ENCODE data around the gene AMBRA1. TPM values are rescaled to one million over a fixed set of nuclear protein-coding genes. Genes with fewer than 3 reads are reported as not detected.

The AMBRA1 gene
- polyA plus RNA-seq, 2 of the 4 experiments (the other 2 are of a cell fraction): 11.5 to 13.4 TPM

GRCh38 chr11:46377290-46377689 is 216.5 kb downstream of the AMBRA1 start:
- ChIA-PET CTCF (interaction anchor here (1.2 to 19.6 kb wide), 4 partner anchors 9 to 161 kb away, joined by 3 to 220 read pairs (median 26); partner anchors contain the start of genes CHRM4 and DGKZ), POLR2A (no interaction called here)
- H3K4me1 ChIP-seq: no peaks in the 10 kb centered on the region; the same call in 2 of the 3 replicates
- DNase-seq (ENCODE audit: low read depth in 1 of 2, low spot score in 1 of 2) (no peak), ATAC-seq (no peak), FAIRE-seq (no peak)
- TF ChIP-seq TFCP2L1 (CRISPR knock-in tag; IDR thresholded peaks at IDR 0.05) (no peak), CBX2 (IDR thresholded peaks at IDR 0.05; ENCODE audit: borderline replicate concordance, low read depth) (no peak), POLR2AphosphoS2 (conservative IDR thresholded peaks at IDR 0.05; ENCODE audit: low read length) (no peak), ESRRA (IDR thresholded peaks at IDR 0.05; ENCODE audit: borderline replicate concordance, low read length) (no peak), HES2 (IDR thresholded peaks at IDR 0.05) (no peak), NFE2L2 (conservative IDR thresholded peaks at IDR 0.05; ENCODE audit: low read length) (no peak), CEBPB (IDR thresholded peaks at IDR 0.05) (no peak), MAZ (IDR thresholded peaks at IDR 0.05; ENCODE audit: borderline replicate concordance, low read depth, low read length) (no peak)
- TF ChIP-seq, protein P1, sequence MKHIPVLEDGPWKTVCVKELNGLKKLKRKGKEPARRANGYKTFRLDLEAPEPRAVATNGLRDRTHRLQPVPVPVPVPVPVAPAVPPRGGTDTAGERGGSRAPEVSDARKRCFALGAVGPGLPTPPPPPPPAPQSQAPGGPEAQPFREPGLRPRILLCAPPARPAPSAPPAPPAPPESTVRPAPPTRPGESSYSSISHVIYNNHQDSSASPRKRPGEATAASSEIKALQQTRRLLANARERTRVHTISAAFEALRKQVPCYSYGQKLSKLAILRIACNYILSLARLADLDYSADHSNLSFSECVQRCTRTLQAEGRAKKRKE (CRISPR knock-in tag; IDR thresholded peaks at IDR 0.05; ENCODE audit: low read depth): no peak
- TF ChIP-seq, protein P2, sequence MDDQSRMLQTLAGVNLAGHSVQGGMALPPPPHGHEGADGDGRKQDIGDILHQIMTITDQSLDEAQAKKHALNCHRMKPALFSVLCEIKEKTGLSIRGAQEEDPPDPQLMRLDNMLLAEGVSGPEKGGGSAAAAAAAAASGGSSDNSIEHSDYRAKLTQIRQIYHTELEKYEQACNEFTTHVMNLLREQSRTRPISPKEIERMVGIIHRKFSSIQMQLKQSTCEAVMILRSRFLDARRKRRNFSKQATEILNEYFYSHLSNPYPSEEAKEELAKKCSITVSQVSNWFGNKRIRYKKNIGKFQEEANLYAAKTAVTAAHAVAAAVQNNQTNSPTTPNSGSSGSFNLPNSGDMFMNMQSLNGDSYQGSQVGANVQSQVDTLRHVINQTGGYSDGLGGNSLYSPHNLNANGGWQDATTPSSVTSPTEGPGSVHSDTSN (IDR thresholded peaks at IDR 0.05): no peak
- TF ChIP-seq, protein P3, sequence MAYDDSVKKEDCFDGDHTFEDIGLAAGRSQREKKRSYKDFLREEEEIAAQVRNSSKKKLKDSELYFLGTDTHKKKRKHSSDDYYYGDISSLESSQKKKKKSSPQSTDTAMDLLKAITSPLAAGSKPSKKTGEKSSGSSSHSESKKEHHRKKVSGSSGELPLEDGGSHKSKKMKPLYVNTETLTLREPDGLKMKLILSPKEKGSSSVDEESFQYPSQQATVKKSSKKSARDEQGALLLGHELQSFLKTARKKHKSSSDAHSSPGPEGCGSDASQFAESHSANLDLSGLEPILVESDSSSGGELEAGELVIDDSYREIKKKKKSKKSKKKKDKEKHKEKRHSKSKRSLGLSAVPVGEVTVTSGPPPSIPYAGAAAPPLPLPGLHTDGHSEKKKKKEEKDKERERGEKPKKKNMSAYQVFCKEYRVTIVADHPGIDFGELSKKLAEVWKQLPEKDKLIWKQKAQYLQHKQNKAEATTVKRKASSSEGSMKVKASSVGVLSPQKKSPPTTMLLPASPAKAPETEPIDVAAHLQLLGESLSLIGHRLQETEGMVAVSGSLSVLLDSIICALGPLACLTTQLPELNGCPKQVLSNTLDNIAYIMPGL (CRISPR knock-in tag; IDR thresholded peaks at IDR 0.05; ENCODE audit: borderline replicate concordance): no peak
- TF ChIP-seq, protein P4, sequence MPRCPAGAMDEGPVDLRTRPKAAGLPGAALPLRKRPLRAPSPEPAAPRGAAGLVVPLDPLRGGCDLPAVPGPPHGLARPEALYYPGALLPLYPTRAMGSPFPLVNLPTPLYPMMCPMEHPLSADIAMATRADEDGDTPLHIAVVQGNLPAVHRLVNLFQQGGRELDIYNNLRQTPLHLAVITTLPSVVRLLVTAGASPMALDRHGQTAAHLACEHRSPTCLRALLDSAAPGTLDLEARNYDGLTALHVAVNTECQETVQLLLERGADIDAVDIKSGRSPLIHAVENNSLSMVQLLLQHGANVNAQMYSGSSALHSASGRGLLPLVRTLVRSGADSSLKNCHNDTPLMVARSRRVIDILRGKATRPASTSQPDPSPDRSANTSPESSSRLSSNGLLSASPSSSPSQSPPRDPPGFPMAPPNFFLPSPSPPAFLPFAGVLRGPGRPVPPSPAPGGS (IDR thresholded peaks at IDR 0.05): no peak
- no peak overlapping the region for H3K27ac ChIP-seq
- 97% methylated on average over 10 of the region's 11 CpGs for WGBS (ENCODE audit: missing lambda C conversion rate)
- H3K9me3 ChIP-seq: no peaks in the 10 kb centered on the region
- no peak overlapping the region for H3K4me2 ChIP-seq
- no peak overlapping the region for H3K4me3 ChIP-seq

DNA sequence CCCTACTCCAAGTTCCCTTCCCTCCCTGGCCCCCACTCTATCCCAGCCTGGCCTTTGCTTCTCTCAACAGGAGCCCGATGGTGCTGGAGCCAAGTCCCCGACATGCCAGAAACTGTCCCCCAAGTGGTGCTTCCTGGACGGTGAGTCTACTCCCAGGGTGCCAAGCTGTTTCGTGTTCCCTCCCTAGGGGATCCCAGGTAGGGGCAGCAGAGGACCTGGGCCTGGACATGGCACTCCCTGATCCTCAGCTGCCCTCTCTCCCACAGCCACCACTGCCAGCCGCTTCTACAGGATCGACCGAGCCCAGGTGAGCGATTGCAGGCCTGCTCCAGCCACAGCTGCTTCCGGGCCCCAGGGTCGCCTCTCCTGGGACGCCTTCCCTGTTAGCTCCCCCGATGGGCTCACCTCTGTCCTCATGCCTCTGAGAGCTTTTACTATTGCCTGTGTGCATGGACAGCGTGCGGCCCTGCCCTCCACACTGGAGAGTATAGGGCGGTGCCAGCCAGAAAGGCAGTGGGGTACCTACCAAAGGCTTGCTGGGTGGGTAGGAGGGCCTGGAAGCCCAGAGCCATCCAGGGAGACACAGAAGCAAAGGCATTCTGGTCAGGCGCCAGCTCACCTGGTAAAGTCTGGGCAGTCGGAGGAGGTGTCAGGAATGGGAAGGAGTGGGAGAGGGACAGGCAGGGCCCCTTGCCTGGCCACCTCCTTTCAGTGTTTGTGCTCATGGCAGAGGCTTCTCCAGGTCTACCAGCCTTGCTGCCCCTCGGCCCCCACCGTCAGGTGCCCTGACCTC is 217.4 kb downstream of the AMBRA1 start:
- DNase-seq (ENCODE audit: low read depth in 1 of 2, low spot score in 1 of 2) (no peak), ATAC-seq (no peak), FAIRE-seq (no peak)
- no peaks in the 10 kb centered on the region for H3K9me3 ChIP-seq
- H3K4me1 ChIP-seq: no peaks in the 10 kb centered on the region; the same call in 2 of the 3 replicates
- 91% methylated on average over 17 of the region's 19 CpGs for WGBS (ENCODE audit: missing lambda C conversion rate)
- ChIA-PET CTCF (interaction anchor here (0.9 to 19.6 kb wide), 8 partner anchors 8 to 518 kb away, joined by 3 to 220 read pairs (median 4); partner anchors contain the start of genes CHRM4 and DGKZ), POLR2A (interaction anchor here (0.5 kb wide), 1 partner anchor 732 kb away, joined by 3 read pairs; no protein-coding TSS in a partner anchor)
- no peak overlapping the region for H3K4me2 ChIP-seq
- no peak overlapping the region for H3K4me3 ChIP-seq
- TF ChIP-seq JUNB (IDR thresholded peaks at IDR 0.05) (no peak), RCOR1 (IDR thresholded peaks at IDR 0.05; ENCODE audit: low read depth, low read length) (no peak), HDAC2 (IDR thresholded peaks at IDR 0.05) (no peak), CBX8 (IDR thresholded peaks at IDR 0.05) (no peak), RAD21 (conservative IDR thresholded peaks at IDR 0.05 in 1 of 2, IDR thresholded peaks at IDR 0.05 in 1 of 2) (no peak)
- TF ChIP-seq, protein P2 (IDR thresholded peaks at IDR 0.05): no peak
- TF ChIP-seq, protein P3 (CRISPR knock-in tag; IDR thresholded peaks at IDR 0.05; ENCODE audit: borderline replicate concordance): no peak
- no peak overlapping the region for H3K27ac ChIP-seq

Data from A549 (cell line).